ENCODE data around the gene MACROD2.

DNA sequence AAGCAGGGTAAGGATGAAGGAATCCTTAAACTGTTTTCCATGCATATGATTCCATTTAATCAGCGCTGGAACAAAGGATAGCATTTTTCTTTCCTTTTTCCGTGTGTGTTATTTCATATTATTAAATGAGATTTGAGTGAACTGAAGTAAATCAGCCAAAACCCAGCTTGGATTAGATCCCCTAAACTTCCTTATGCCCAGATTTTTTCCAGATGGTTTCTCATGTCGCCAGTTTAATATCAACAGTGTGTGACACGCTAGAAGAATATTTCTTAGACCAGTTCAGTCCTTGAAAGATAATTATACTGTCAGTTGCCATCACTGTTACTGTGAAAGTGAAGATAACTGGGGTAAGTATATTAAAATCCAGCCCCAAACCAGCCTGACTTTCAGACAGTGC lies 1568.5 kb downstream of the MACROD2 start:
- TF ChIP-seq CTCF (IDR thresholded peaks at IDR 0.05), result no peak
- no peak for TF ChIP-seq POLR2A (IDR thresholded peaks at IDR 0.05)

Measured in body of pancreas (tissue), 4 donors.